Stimulated activated naive CD4-positive, alpha-beta T cell treated with Interleukin-2 at 50 U/mL for 16 hours (primary cell): ENCODE measurements around the gene TBCB.
A peak's percentile ranks its signal among the peaks of the same experiment; 100 is the strongest.
"Not testable (repeated sequence)": the region's sequence is repeated elsewhere in the genome, so short reads cannot be mapped to it uniquely, and the experiment has no call there.

Experiments
- DNase-seq: peaks from one replicate; lab custom pipeline; 2025; lab: John Stamatoyannopoulos, UW

TBCB gene, protein sequence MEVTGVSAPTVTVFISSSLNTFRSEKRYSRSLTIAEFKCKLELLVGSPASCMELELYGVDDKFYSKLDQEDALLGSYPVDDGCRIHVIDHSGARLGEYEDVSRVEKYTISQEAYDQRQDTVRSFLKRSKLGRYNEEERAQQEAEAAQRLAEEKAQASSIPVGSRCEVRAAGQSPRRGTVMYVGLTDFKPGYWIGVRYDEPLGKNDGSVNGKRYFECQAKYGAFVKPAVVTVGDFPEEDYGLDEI

DNA sequence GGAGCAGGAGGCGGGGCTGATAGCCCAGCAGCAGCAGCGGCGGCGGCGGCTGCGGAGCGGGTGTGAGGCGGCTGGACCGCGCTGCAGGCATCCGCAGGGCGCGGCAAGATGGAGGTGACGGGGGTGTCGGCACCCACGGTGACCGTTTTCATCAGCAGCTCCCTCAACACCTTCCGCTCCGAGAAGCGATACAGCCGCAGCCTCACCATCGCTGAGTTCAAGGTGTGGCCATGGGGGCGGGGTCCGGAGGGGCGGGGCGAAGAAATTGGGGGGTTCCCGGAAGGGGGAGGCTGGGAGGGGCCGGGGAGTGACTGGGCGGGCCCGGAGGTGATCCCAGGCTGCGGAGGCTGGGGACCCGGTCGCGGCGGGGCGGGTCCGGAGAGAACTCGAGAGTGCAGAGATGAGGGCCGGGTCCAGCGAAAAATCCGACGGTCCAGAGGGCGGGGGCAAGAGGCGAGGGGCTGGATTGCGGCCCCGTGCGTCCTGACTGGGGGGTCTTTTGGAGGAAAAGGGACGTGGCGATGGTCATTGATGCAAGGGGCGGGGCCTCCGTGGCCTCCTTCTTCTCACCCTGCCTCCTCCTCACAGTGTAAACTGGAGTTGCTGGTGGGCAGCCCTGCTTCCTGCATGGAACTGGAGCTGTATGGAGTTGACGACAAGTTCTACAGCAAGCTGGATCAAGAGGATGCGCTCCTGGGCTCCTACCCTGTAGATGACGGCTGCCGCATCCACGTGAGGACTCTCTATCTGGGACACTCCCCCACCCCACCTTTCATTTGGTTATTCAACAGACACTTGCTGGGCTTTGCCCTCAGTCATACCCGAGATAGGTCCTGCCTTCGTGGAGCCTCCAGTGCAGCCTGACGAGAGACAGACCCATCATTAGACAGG lies at the start of gene TBCB:
TSS of gene TBCB (plus strand) at position 16 of the 891 bp plus-strand sequence. CDS start at position 109, 93 bp downstream.
- DNase-seq, result peak; percentile 95

DNA sequence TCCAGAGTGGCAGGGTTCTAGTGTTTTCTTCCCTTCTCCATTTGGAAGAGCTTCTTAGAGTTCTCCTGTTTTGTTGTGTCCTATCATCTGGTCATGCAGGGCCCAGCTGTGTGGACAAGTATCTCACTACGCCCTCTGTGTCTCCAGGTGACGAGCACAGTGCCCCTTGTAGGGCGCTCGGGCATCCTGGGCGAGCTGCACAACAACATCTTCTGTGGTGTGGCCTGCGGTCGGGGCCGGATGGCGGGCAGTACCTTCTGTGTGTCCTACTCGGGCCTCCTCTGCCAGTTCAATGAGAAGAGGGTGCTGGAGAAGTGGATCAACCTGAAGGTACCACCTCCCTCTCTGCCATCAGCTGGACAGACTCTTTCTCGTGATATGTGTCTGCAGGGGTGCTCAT lies 47.6 kb upstream of the TBCB start:
- no peak for DNase-seq

DNA sequence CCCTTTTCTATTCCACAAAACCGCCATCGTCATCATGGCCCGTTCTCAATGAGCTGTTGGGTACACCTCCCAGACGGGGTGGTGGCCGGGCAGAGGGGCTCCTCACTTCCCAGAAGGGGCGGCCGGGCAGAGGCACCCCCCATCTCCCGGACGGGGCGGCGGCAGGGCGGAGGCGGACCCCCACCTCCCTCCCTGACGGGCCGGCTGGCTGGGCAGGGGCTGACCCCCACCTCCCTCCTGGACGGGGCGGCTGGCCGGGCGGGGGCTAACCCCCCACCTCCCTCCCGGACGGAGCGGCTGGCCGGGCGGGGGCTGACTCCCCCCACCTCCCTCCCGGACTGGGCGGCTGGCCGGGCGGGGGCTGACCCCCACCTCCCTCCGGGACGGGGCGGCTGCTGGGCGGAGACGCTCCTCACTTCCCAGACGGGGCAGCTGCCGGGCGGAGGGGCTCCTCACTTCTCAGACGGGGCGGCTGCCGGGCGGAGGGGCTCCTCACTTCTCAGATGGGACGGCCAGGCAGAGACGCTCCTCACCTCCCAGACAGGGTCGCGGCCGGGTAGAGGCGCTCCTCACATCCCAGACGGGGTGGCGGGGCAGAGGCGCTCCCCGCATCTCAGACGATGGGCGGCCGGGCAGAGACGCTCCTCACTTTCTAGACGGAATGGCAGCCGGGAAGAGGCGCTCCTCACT lies 46.3 kb upstream of the TBCB start:
- not testable (repeated sequence) for DNase-seq

DNA sequence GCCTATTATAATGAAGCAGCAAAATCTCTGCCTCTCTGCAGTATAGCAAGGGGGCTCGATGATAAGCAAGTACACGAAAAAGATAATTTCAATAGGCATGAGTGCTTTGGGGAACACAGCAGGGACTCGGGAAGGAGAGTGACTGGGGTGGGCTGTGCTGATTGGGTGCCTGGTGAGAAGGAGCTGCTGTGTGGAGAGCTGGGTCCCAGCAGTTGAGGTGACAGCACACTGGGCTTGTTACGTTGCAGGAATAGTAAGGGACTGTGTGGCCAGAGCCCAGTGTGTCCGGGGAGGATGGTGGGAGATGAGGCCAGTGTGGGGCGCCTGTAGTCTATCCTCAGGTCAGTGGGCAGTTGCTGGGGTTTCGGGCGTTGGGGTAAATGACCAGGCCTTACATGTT lies 43.2 kb upstream of the TBCB start:
- DNase-seq, result no peak

DNA sequence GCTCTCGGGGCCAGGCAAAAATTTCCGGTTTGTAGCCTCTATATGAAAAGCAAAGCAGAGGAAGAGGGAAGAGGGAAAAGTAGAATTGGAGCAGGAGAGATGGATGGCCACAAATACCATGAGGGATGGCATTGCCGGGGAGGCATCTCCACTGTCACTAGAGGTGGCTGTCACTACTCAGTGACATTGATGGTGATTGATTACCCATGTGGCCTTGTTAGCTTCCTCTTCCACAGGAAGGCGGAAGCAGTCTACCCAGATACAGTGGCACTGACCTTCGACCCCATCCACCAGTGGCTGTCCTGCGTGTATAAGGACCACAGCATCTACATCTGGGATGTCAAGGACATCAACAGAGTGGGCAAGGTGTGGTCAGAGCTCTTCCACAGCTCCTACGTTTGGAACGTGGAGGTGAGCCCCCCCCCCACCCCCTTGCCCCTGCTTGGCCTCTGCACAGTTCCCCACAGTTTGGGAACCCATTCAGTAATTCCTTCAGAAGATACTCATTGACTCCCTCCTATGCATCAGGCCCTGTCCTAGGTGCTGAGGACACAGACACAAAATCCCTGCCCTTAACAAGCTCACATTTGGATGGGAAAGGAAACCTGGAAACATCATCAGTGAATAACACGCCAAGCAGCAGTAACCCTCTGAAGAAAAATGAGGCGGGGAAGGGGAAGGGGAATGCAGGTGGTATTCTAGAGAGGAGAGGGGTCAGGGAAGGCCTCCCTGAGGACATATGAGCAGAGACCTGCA lies 42.0 kb upstream of the TBCB start:
- no peak for DNase-seq

DNA sequence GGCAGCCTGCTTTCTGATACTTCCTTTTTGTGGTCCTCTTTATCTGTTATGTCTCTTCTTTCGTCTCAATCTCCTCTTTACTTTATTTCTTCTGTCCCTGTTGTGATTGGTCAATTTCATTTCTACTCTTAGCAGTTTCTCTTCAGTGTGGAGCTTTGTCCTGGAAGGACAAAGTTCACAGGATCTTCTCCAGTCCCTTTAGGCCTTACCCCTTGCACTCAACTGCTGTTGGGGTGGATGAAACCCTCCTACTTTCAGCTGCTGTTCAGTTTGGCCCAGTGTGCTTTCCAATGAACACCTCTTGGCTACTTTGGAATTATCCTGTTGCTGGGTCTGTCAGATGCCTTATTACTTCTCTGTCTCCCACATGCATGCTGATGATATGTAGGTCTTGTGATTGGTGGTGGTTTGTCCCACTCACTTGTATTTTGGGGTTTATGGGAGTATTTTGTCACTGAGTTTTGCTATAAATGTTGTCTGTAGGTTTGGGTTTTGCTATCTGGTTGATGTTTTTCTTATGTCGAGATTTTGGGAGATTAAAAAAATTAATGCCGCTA lies 35.8 kb upstream of the TBCB start:
- no peak for DNase-seq

DNA sequence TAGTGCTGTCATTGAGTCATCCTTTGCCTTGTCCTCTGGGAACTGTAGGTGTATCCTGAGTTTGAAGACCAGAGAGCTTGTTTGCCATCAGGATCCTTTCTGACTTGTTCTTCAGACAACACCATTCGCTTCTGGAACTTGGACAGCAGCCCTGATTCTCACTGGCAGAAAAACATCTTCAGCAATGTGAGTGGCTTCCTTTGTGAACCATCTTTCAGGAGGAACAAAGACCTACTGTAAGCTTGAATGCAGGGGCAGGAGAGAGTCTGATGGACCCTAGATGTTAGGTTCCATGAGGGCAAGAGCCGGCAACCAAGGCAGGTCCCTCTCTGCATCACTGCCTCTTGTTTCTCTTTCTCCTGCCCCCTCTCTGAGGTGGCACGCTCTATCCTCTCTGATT lies 33.9 kb upstream of the TBCB start:
- no peak for DNase-seq

DNA sequence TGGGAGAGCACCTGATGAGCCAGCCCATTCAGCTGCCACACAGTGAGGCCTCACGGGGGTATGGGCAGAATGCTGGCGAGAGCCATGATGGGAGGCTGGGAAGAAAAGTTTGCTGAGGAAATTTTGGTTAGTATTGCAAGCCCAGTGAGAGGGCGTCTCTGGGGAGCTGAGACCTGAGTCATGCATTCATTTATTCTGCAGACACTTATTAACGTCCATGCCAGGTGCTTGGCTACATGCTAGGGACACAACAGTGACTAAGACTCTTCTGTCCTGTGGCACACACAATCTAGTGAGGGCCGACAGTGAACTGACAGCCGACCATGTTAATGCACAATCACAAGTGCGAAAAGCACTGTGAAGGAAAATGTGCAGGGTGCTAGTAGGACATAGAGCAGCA lies 33.4 kb upstream of the TBCB start:
- no peak for DNase-seq

DNA sequence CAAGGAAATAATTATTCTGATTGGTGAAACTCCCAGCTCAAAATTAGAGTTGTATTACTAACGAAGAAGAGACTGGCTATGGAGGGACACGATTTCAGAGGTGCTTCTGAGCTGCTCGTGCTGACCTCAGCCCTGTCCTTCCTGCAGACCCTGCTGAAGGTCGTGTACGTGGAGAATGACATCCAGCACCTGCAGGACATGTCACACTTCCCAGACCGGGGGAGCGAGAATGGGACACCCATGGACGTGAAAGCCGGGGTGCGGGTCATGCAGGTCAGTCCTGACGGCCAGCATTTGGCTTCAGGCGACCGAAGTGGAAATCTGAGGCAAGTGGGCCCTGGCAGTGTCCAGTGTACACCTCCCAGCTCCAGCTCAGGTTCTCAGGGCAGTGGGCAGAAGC lies 32.4 kb upstream of the TBCB start:
- no peak for DNase-seq

DNA sequence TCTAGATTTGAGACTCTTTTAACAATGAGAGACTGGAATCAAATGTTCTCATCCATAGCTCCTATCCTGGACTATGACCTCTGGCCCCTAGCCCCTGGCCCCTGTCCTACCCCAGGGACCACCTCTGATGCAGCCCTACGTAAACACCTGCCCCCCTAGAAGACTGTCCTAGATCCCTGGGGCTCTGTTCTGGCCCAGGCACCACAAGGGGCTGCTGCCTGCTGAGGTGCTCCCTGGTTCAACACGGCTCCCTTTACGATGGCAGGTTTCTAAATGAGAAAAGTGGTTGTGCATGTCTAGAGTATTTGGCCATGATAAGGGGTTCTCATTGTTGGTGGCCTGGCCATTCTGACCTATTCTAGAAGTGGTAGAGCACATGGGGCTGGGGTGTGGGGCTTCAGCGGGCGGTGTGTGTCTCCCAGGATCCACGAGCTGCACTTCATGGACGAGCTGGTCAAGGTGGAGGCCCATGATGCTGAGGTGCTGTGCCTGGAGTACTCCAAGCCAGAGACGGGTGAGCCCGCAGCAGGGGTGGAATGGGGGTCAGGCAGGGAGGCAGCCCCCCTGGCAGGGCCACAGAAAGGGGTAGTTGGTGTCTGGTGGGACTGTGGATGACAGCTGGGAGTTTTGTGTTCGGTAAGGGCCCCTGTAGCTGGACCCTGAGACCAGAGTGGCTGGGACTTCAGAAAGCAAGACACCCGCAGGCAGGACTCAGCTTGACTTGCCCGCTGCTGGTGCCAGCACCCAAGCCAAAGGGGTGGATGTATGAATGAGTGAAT lies 30.8 kb upstream of the TBCB start:
- no peak for DNase-seq

DNA sequence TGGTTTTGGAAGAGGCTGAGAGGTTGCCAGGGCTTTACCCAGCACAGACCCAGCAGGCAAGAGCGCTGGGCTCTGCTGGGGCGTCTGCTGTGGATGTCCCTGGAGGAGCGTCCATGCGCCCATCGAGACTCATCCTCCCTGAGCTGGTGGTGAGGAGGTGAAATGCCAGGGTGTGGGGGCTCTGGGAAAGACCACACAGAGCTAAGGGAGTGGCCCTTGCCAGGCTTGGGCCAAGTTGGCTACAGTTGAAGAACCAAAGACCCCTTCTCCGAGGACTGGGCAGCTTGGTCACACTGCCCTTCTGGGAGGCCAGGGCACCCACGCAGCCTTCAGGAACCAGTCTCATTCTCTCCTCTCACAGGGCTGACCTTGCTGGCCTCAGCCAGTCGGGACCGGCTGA lies 28.9 kb upstream of the TBCB start:
- DNase-seq, result no peak

DNA sequence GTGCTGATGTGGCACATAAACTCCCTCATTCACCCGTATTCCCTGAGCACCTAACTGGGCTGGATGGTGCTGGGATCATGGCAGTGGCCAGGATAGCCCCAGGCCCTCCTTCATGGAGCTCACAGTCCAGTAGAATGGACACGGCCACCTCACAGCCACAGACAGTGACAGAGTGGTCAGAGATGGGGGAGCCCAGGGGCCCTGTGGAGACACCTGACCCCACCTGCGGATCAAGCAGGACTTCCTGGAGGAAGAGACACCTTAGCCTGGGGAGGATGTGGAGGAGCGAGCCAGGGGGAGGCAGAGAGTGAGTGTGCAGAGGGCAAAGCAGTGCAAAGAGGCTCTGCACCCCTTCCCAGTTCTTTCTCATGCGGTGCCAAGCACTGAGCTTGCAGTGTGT lies 25.4 kb upstream of the TBCB start:
- DNase-seq, result no peak

DNA sequence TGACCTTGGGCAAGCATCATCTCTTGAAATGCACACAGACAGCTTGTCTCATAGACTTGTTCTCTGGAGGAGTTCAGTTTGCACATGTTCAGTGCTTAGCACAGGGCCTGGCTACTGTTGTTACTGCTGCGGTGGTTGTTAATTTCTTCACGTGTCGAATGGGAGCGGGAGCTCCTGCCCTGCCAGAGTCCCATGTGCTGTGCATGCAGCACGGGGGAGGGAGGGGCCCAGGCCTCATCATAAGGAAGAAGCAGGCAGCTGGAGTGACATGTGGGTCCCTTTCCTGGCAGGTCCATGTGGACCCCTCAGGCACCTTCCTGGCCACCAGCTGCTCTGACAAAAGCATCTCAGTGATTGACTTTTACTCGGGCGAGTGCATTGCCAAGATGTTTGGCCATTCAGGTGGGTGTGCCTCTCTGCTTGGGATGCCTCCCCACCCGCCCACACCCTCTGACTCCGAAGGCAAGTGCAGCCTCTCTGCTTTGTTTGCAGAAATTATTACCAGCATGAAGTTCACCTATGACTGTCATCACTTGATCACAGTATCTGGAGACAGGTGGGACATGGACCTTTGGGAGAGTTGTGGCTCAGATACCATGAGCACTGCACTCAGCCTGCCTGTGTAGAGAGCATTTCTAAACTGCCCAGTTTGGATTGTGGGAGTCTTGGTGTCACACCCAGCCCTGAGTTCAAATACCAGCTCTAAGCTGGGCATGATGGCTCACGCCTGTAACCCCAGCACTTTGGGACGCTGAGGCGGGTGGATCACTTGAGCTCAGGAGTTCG lies 24.2 kb upstream of the TBCB start:
- no peak for DNase-seq

DNA sequence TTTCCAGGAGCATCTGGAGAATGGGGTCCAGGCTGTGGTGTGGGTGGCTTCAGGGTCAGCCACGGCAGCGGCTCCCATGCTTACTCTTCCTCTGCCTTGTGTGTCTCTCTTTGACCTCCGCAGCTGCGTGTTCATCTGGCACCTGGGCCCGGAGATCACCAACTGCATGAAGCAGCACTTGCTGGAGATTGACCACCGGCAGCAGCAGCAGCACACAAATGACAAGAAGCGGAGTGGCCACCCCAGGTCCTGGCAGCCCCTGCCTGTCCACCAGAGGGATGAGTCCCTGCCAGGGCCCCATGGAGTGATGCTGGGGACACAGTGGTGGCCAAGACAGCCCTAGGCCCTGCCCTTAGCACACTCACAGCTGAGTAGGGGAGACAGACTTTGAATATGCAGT lies 22.7 kb upstream of the TBCB start:
- DNase-seq, result no peak

DNA sequence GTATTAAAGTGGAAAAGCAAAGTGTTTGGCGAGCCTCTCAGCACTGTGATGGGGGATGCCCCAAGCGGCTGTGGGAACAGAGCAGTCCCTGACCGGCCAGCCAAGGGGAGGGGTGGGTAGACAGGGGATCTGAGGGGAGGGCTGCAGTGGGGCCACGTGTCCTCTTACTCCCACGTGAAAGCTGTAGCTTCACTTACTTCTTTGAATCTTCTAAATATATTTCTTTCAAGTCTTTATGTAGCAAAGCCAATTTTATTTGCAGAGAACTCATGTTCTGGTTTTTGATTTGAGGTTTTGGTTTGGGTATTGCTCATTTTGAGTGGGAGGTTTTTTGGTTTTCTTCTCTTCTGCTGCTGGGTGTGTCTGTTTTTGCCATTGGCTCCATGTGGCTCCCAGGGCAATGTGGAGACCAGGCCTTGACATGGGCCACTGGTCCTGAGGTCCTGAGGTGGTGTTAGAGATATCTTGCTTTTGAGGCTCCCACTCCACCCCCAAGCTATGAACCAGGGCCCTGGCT lies 22.1 kb upstream of the TBCB start:
- DNase-seq, result no peak

DNA sequence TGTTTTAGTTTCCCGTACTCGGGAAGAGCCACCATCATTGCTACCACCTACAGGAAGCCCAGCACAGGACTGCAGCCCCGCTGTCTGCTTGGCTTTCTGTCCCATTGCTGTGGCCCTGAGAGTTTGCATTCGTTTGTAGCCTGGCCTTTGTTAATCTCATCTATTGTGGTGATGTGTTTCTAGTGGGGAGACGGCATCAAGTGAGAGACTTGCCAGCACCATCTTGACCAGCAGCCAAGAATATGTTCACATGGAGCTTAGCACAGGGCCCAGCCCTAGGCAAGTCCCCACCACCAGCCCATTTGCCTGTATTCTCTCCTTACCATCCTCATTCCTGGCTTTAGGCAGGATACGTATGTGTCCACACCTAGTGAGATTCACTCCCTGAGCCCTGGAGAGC lies 21.6 kb upstream of the TBCB start:
- DNase-seq, result no peak

DNA sequence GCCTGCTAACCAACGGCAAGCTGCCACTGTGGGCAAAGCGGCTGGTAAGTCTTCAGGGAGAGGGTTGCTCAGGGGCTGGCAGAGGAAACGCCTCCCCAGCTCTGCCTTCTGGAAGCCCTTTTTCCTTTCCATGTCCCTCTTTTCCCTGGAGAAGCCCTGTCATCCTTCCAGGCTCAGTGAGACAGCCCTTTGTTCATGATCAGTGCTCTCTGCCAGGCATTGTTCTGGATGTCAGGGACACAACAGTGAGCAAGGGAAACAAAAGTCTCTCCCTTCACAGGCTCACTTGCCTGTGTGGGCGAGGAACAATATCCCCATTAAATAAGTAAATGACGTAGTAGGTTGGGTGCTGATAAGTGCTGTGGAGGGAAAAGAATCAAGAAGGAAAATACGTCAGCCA lies 18.2 kb upstream of the TBCB start:
- DNase-seq, result no peak

DNA sequence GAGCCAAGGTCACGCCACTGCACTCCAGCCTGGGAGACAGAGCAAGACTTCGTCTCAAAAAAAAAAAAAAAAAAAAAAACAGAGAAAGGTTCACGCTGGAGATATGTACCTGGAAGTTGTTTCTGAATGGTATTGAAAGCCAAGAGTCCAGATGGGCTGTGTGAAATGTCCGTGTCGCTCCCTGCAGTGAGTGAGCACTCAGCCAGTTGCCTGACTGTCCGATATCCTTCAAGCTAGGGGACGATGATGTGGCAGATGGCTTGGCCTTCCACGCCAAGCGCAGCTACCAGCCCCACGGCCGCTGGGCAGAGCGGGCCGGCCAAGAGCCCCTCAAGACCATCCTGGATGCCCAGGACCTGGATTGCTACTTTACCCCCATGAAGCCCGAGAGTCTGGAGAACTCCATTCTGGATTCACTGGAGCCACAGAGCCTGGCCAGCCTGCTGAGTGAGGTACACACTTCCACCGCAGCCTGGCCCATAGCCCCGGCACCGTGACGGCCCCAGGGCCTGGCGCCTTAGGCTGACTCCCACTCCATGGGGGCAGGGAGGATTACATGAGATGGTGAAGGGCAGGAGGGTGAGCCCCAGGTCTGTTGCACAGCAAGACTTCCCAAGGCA lies 16.0 kb upstream of the TBCB start:
- DNase-seq, result no peak

DNA sequence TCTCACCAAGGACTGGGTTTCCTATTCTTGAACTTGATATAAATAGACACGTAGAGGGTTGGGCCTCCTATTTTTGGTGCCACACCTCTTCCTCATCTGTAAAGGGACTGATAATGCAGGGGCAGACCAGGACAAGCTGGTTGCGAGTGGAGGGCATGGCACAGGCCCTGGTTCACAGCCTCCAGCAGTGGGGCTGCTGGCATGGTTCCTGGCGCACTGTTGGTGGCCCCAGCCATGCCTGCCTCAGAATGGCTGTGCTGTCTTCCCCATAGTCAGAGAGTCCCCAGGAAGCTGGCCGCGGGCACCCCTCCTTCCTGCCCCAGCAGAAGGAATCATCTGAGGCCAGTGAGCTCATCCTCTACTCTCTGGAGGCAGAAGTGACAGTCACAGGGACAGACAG lies 14.8 kb upstream of the TBCB start:
- no peak for DNase-seq
